Measurements from ENCODE around the gene DCAF8. TPM values are rescaled to one million over a fixed set of nuclear protein-coding genes. Genes with fewer than 3 reads are reported as not detected.

The DCAF8 gene
- total RNA-seq, 2 donors from 2014 or later: 72.0 to 86.1 TPM

DNA sequence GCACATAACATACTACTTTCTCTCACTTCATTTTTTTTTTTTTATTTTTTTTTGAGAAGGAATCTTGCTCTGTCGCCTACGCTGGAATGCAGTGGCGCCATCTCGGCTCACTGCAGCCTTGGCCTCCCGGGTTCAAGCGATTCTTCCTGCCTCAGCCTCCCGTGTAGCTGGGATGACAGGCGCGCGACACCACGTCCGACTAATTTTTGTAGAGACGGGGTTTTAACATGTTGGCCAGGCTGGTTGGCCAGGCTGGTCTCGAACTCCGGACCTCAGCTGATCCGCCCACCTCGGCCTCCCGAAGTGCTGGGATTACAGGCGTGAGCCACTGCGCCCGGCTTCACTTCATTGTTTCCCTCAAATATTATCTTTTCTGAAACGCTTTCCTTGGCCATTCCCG lies 23.2 kb upstream of the DCAF8 start:
- intact Hi-C loops (cut with DNase I): no loop called here
- peaks cover 5% of the 10 kb centered on the region for H3K36me3 ChIP-seq
- H3K4me3 ChIP-seq: peak overlapping the region; percentile 93

DNA sequence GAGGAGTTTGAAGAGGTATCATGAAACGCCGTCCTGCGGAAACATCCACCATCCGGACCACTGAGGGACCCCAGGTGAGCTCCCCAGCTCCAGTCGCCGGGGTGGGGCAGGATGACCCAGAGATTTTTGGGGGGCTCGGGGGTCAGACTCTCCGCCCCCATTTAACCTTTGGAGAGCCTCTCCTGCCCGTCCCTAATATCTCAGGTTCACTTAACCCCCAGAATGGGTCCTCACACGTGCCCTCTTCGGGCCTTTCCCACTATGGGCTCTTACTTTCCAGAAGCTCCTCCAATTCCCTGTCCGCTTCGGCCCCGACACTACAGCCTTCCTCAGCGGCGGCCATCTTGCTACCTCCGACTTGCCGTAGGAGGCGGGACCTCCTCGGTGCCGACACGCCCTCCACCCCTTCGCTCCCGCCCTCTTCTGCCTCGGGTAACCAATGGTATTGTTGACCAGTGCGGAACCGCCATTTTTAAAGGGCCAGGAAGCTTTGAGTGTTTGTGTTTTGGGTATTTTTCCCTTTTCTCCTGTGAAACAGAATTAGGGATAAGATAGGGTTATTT lies 22.5 kb upstream of the DCAF8 start, which contains the start of gene PEX19:
PEX19 (minus strand) TSS at position 352 of the 563 bp plus-strand sequence; CDS start at position 343, 9 bp downstream.
- peak; percentile 96 for DNase-seq
- H3K36me3 ChIP-seq: peaks cover 3% of the 10 kb centered on the region

More for the DNA sequence above, 23.2 kb upstream of the DCAF8 start:
- TF ChIP-seq, protein P1, sequence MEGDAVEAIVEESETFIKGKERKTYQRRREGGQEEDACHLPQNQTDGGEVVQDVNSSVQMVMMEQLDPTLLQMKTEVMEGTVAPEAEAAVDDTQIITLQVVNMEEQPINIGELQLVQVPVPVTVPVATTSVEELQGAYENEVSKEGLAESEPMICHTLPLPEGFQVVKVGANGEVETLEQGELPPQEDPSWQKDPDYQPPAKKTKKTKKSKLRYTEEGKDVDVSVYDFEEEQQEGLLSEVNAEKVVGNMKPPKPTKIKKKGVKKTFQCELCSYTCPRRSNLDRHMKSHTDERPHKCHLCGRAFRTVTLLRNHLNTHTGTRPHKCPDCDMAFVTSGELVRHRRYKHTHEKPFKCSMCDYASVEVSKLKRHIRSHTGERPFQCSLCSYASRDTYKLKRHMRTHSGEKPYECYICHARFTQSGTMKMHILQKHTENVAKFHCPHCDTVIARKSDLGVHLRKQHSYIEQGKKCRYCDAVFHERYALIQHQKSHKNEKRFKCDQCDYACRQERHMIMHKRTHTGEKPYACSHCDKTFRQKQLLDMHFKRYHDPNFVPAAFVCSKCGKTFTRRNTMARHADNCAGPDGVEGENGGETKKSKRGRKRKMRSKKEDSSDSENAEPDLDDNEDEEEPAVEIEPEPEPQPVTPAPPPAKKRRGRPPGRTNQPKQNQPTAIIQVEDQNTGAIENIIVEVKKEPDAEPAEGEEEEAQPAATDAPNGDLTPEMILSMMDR (IDR thresholded peaks at IDR 0.05): no peak
- no peak overlapping the region for H3K9ac ChIP-seq (ENCODE audit: low read depth in 2 of 2, low read length in 2 of 2)
- H3K27ac ChIP-seq: no peak overlapping the region
- no peak for DNase-seq
- H3K9me3 ChIP-seq: no peaks in the 10 kb centered on the region
- H3K4me1 ChIP-seq: peaks cover 4% of the 10 kb centered on the region
- H3K27me3 ChIP-seq: no peaks in the 10 kb centered on the region

DNA sequence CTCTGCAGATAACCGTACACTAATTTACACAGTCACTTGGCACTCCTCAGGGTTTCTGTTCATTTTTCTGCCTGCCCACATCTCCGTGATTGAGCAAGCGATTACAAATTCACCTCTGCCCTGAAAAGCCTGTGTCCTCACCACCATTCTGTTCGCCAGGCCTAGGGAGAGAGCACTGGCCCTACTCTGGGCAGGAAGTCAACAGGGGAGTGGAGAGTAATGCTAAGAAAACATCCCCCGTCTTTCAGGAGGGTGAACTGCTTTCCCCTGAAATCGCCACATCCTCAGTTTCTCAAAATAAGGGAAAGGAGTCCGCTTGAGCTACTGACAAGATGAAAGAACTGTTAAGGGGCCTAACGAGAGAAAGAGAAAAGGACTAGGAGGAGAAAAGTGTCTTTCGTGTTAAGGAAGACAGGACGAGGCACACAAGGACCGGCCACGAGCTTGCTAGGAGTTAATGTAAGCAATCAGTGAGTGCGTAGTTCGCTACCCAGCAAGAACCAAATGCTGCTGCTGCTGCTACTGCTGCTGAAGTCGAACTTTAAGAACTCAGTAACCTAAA lies 22.0 kb upstream of the DCAF8 start:
- Histone ChIP-seq H3K9ac (ENCODE audit: low read depth in 2 of 2, low read length in 2 of 2) (peak overlapping the region; percentile 88 to 91), H3K9me3 (no peaks in the 10 kb centered on the region), H3K36me3 (peaks cover 7% of the 10 kb centered on the region), H3K4me1 (peaks cover 4% of the 10 kb centered on the region), H3K27me3 (no peaks in the 10 kb centered on the region), H3K27ac (peak overlapping the region; percentile 64), H3K4me3 (peak overlapping the region; percentile 93)
- TF ChIP-seq, protein P1 (IDR thresholded peaks at IDR 0.05): no peak
- DNase-seq: peak; percentile 19
- intact Hi-C loops (cut with DNase I): no loop called here

More for the DNA sequence above, 22.5 kb upstream of the DCAF8 start, which contains the start of gene PEX19:
- Histone ChIP-seq H3K9ac (ENCODE audit: low read depth in 2 of 2, low read length in 2 of 2) (peak within 1 kb of the TSS; percentile 88 to 91), H3K4me1 (peaks cover 4% of the 10 kb centered on the region), H3K9me3 (no peaks in the 10 kb centered on the region), H3K27me3 (no peaks in the 10 kb centered on the region), H3K27ac (peak within 1 kb of the TSS; percentile 64), H3K4me3 (peak within 1 kb of the TSS; percentile 93)
- TF ChIP-seq, protein P1 (IDR thresholded peaks at IDR 0.05): no peak
- intact Hi-C loops (cut with DNase I): no loop called here

DNA sequence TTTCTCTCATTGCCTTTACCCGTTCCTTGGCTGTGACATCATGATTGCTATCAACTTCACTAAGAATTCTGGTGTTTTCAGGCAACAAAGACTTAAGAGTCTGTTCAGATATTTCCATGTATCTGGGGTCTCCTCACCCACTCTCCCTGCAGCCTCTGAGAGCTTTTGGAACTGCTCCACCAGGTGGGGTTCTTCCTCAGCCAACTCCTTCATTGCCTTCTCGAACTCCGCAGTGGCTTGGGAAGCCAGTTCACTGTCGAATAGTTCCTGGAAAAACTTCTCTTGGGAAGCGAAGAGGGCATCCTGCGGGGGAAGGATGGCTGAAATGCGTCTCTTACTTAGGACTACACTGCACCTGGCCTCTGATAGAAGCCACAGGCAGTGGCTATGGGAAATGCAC lies 20.5 kb upstream of the DCAF8 start:
- Histone ChIP-seq H3K36me3 (peaks cover 7% of the 10 kb centered on the region), H3K9me3 (no peaks in the 10 kb centered on the region), H3K27me3 (no peaks in the 10 kb centered on the region), H3K9ac (ENCODE audit: low read depth in 2 of 2, low read length in 2 of 2) (no peak overlapping the region), H3K27ac (no peak overlapping the region), H3K4me1 (peaks cover 4% of the 10 kb centered on the region), H3K4me3 (no peak overlapping the region)
- TF ChIP-seq, protein P1 (IDR thresholded peaks at IDR 0.05): no peak
- no peak for DNase-seq
- intact Hi-C loops (cut with DNase I): no loop called here

DNA sequence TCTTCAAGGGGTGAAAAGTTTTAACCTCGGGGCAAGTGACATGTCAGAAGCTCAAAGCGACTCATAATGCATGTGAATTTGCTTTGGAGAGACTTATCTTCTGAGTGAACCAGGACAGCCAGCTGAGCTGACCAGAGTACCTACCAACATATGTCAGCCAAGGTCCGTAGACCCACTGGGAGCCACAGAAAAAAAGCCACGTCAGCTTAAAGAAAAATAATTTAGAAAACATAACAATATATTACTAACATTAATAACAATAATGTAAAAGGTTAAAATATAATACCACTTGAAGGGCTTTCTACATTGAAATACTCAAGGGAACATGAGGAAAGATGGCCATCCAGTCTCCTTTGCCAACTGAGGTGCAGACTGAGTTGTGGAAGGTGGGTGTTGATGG lies 15.6 kb upstream of the DCAF8 start:
- Histone ChIP-seq H3K27ac (no peak overlapping the region), H3K27me3 (no peaks in the 10 kb centered on the region), H3K9me3 (no peaks in the 10 kb centered on the region), H3K9ac (ENCODE audit: low read depth in 2 of 2, low read length in 2 of 2) (no peak overlapping the region), H3K36me3 (peaks cover 7% of the 10 kb centered on the region), H3K4me1 (no peaks in the 10 kb centered on the region), H3K4me3 (no peak overlapping the region)
- intact Hi-C loops (cut with DNase I): no loop called here
- TF ChIP-seq, protein P1 (IDR thresholded peaks at IDR 0.05): no peak
- DNase-seq: no peak
